ENCODE data around the gene ANAPC4. TPM values are rescaled to one million over a fixed set of nuclear protein-coding genes. Genes with fewer than 3 reads are reported as not detected.

ANAPC4 gene
- total RNA-seq, 2 donors from 2014 or later: 25.7 to 33.9 TPM

GRCh38 chr4:25345744-25346143, 31.3 kb upstream of the ANAPC4 start:
- DNase-seq: no peak
- Histone ChIP-seq H3K27me3 (no peaks in the 10 kb centered on the region), H3K27ac (no peak overlapping the region), H3K4me3 (no peak overlapping the region), H3K9me3 (no peaks in the 10 kb centered on the region), H3K36me3 (replicated peaks in 1 of 2; ENCODE audit: insufficient read depth in 1 of 2, low read depth in 2 of 2) (no peaks in the 10 kb centered on the region), H3K4me1 (no peaks in the 10 kb centered on the region)
- 75 to 85% methylated on average over 5 of the region's 5 CpGs for WGBS, 2 donors
- intact Hi-C loops (cut with DNase I): no loop called here
- no peak for TF ChIP-seq CTCF (IDR thresholded peaks at IDR 0.05)
- no peak for TF ChIP-seq POLR2A (IDR thresholded peaks at IDR 0.05)
- ATAC-seq: no peak

- Histone ChIP-seq H3K36me3 (replicated peaks in 1 of 2; ENCODE audit: insufficient read depth in 1 of 2, low read depth in 2 of 2) (no peaks in the 10 kb centered on the region), H3K4me3 (no peak overlapping the region), H3K9me3 (no peaks in the 10 kb centered on the region), H3K27ac (no peak overlapping the region), H3K4me1 (no peaks in the 10 kb centered on the region), H3K27me3 (no peaks in the 10 kb centered on the region)
- intact Hi-C loops (cut with DNase I): no loop called here
- DNase-seq: no peak
- 87 to 93% methylated on average over 3 of the region's 3 CpGs for WGBS, 2 donors
- no peak for TF ChIP-seq POLR2A (IDR thresholded peaks at IDR 0.05)
- no peak for TF ChIP-seq CTCF (IDR thresholded peaks at IDR 0.05)
- ATAC-seq: no peak
Measured at GRCh38 chr4:25346913-25347312, 30.1 kb upstream of the ANAPC4 start.

GRCh38 chr4:25347473-25347872, 29.6 kb upstream of the ANAPC4 start:
- TF ChIP-seq POLR2A (IDR thresholded peaks at IDR 0.05) (no peak), CTCF (IDR thresholded peaks at IDR 0.05) (no peak)
- no peaks in the 10 kb centered on the region for H3K9me3 ChIP-seq
- H3K27ac ChIP-seq: no peak overlapping the region
- no peaks in the 10 kb centered on the region for H3K4me1 ChIP-seq
- 62 to 71% methylated on average over 2 of the region's 2 CpGs for WGBS, 2 donors
- ATAC-seq: no peak
- no peak overlapping the region for H3K4me3 ChIP-seq
- intact Hi-C loops (cut with DNase I): no loop called here
- no peak for DNase-seq
- no peaks in the 10 kb centered on the region for H3K36me3 ChIP-seq (replicated peaks in 1 of 2; ENCODE audit: insufficient read depth in 1 of 2, low read depth in 2 of 2)
- no peaks in the 10 kb centered on the region for H3K27me3 ChIP-seq

GRCh38 chr4:25347971-25348370, 29.1 kb upstream of the ANAPC4 start:
- Histone ChIP-seq H3K4me3 (no peak overlapping the region), H3K27ac (no peak overlapping the region), H3K36me3 (replicated peaks in 1 of 2; ENCODE audit: insufficient read depth in 1 of 2, low read depth in 2 of 2) (no peaks in the 10 kb centered on the region), H3K27me3 (no peaks in the 10 kb centered on the region), H3K4me1 (no peaks in the 10 kb centered on the region), H3K9me3 (no peaks in the 10 kb centered on the region)
- ATAC-seq (no peak), DNase-seq (no peak)
- no peak for TF ChIP-seq CTCF (IDR thresholded peaks at IDR 0.05)
- no peak for TF ChIP-seq POLR2A (IDR thresholded peaks at IDR 0.05)
- intact Hi-C loops (cut with DNase I): no loop called here
- WGBS, 2 donors: 90 to 93% methylated on average over 2 of the region's 2 CpGs

GRCh38 chr4:25350561-25350960, 26.5 kb upstream of the ANAPC4 start:
- intact Hi-C loops (cut with DNase I): no loop called here
- H3K27me3 ChIP-seq: no peaks in the 10 kb centered on the region
- H3K4me1 ChIP-seq: no peaks in the 10 kb centered on the region
- DNase-seq: no peak
- WGBS, 2 donors: 74% methylated on average over 2 of the region's 2 CpGs
- no peaks in the 10 kb centered on the region for H3K9me3 ChIP-seq
- no peak for ATAC-seq
- no peak overlapping the region for H3K4me3 ChIP-seq
- TF ChIP-seq CTCF (IDR thresholded peaks at IDR 0.05) (no peak), POLR2A (IDR thresholded peaks at IDR 0.05) (no peak)
- H3K36me3 ChIP-seq (replicated peaks in 1 of 2; ENCODE audit: insufficient read depth in 1 of 2, low read depth in 2 of 2): no peaks in the 10 kb centered on the region
- no peak overlapping the region for H3K27ac ChIP-seq
